Fibroblast of lung (primary cell): ENCODE measurements around the gene SLC20A1. TPM values are rescaled to one million over a fixed set of nuclear protein-coding genes. Genes with fewer than 3 reads are reported as not detected.

ENCODE experiments used
- DNase-seq, 2 donors: peaks; one replicate each; pipeline versions ENCODE4 v3.0.0 to v3.0.0-alpha.2; 2010; ENCODE audit warnings: low read depth in 2 of 2
- H2AFZ ChIP-seq: 2 replicates; pipeline ENCODE4 v1.5.1; 2012; ENCODE audit warnings: low read length, control low read depth, inconsistent platforms
- H3K27ac ChIP-seq: 2 replicates; pipeline ENCODE4 v1.5.1; 2011; ENCODE audit warnings: low read length, control low read depth; ENCODE audit not compliant: insufficient read depth
- H3K27me3 ChIP-seq: 2 replicates; pipeline ENCODE4 v1.5.1; 2011; ENCODE audit warnings: mild to moderate bottlenecking, low read length; ENCODE audit not compliant: control insufficient read depth, insufficient read depth
- H3K36me3 ChIP-seq: 2 replicates; pipeline ENCODE4 v1.5.1; 2011; ENCODE audit warnings: low read length; ENCODE audit not compliant: control insufficient read depth, insufficient read depth
- H3K4me1 ChIP-seq: 2 replicates; pipeline ENCODE4 v1.5.1; 2011; ENCODE audit warnings: low read length; ENCODE audit not compliant: control insufficient read depth, insufficient read depth; ENCODE audit errors: extremely low read depth
- H3K4me2 ChIP-seq: 2 replicates; pipeline ENCODE4 v1.5.1; 2011; ENCODE audit warnings: low read length, control low read depth; ENCODE audit not compliant: insufficient read depth; ENCODE audit errors: extremely low read depth
- H3K4me3 ChIP-seq, 4 experiments: fragments of 200-600 bp in 1 of 4; sonication (generic) in 1 of 4; replicated peaks in 1 of 4; 2 replicates each; pipeline ENCODE4 v1.5.1; 2011 to 2016; ENCODE audit warnings: low read length in 4 of 4, low read depth in 3 of 4, mild to moderate bottlenecking in 3 of 4, control low read depth in 2 of 4, inconsistent platforms in 1 of 4, mixed read lengths in 1 of 4; ENCODE audit not compliant: insufficient read depth in 1 of 4; ENCODE audit errors: control extremely low read depth in 1 of 4
- H3K79me2 ChIP-seq: 2 replicates; pipeline ENCODE4 v1.5.1; 2012; ENCODE audit warnings: mild to moderate bottlenecking, low read length, inconsistent platforms; ENCODE audit not compliant: control insufficient read depth, insufficient read depth
- H3K9ac ChIP-seq: 2 replicates; pipeline ENCODE4 v1.5.1; 2011; ENCODE audit warnings: mild to moderate bottlenecking, low read length, control low read depth; ENCODE audit not compliant: insufficient read depth
- H3K9me3 ChIP-seq: 2 replicates; pipeline ENCODE4 v1.5.1; 2012; ENCODE audit warnings: low read depth, low read length; ENCODE audit not compliant: control insufficient read depth, insufficient read depth
- H4K20me1 ChIP-seq: 2 replicates; pipeline ENCODE4 v1.5.1; 2011; ENCODE audit warnings: low read length; ENCODE audit not compliant: control insufficient read depth, insufficient read depth; ENCODE audit errors: extremely low read depth
- EZH2 ChIP-seq: IDR thresholded peaks from 2 replicates; pipeline ENCODE4 v1.5.1; 2012; ENCODE audit warnings: low read length, control low read depth, mild to moderate bottlenecking; ENCODE audit errors: missing control alignments
- polyA plus RNA-seq, 2 donors: library from polyadenylated mRNA; depleted of rRNA in 1 of 2; stranded (reverse) in 1 of 2; unstranded in 1 of 2; fragments of >200 nt; gene quantifications; 2 replicates each; pipeline ENCODE4 v1.2.1, GENCODE V29; 2011 to 2012; ENCODE audit warnings: missing spikeins in 1 of 2
- total RNA-seq: library from RNA; depleted of rRNA; stranded (reverse); fragments of >200 nt; gene quantifications from 2 replicates; pipeline ENCODE4 v1.2.1, GENCODE V29; 2014
- TF ChIP-seq, protein P1 (sequence below), 2 donors: IDR thresholded peaks in 1 of 2; conservative IDR thresholded peaks in 1 of 2; 1 replicate in 1 of 2; 2 replicates in 1 of 2; pipeline ENCODE4 v1.5.1; 2011 to 2012; ENCODE audit warnings: low read length in 2 of 2, control low read depth in 1 of 2, inconsistent platforms in 1 of 2, low read depth in 1 of 2, mild to moderate bottlenecking in 1 of 2

The SLC20A1 gene
- total and polyA plus RNA-seq, 2 donors (not counting 1 experiment from before 2014, with no cell fraction given), result 61.3 to 77.3 TPM

GRCh38 chr2:112641701-112642100, 4.0 kb upstream of the SLC20A1 start:
- Histone ChIP-seq H2AFZ (no peak overlapping the region), H3K4me1 (peaks cover 36% of the 10 kb centered on the region), H3K27ac (peak overlapping the region; percentile 79), H3K4me2 (no peak overlapping the region), H3K27me3 (no peaks in the 10 kb centered on the region), H3K9me3 (no peaks in the 10 kb centered on the region), H3K4me3 (no peak overlapping the region), H3K79me2 (peaks cover 11% of the 10 kb centered on the region), H4K20me1 (no peaks in the 10 kb centered on the region), H3K9ac (no peak overlapping the region), H3K36me3 (peaks cover under 1% of the 10 kb centered on the region)
- TF ChIP-seq, protein P1, sequence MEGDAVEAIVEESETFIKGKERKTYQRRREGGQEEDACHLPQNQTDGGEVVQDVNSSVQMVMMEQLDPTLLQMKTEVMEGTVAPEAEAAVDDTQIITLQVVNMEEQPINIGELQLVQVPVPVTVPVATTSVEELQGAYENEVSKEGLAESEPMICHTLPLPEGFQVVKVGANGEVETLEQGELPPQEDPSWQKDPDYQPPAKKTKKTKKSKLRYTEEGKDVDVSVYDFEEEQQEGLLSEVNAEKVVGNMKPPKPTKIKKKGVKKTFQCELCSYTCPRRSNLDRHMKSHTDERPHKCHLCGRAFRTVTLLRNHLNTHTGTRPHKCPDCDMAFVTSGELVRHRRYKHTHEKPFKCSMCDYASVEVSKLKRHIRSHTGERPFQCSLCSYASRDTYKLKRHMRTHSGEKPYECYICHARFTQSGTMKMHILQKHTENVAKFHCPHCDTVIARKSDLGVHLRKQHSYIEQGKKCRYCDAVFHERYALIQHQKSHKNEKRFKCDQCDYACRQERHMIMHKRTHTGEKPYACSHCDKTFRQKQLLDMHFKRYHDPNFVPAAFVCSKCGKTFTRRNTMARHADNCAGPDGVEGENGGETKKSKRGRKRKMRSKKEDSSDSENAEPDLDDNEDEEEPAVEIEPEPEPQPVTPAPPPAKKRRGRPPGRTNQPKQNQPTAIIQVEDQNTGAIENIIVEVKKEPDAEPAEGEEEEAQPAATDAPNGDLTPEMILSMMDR (conservative IDR thresholded peaks at IDR 0.05 in 1 of 2, IDR thresholded peaks at IDR 0.05 in 1 of 2; ENCODE audit: low read depth in 1 of 2, low read length in 2 of 2), result no peak
- TF ChIP-seq EZH2, result no peak
- DNase-seq, result no peak

- DNase-seq, result no peak
Observed at GRCh38 chr2:112642561-112642960, 3.2 kb upstream of the SLC20A1 start.

DNA sequence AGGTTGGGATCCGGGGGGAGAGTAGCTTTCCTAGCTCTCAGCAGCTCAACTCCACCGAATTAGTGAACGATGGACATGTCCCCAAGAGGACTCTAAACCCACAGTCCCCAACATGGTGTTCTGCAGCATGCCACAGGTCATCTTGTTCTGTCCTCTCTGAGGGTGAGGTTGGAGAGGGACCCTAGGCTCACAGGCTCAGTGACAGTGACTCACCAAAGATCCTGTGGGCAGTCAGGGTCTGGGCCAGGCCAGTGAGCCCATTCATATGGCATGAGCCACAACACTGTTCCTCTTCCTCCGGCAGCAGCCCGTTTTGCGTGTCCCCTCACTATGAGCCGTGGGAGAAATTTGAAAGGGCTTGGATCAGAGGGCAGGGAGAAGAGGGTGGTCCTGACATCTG, 2.8 kb upstream of the SLC20A1 start:
- no peak overlapping the region for H3K27ac ChIP-seq
- peaks cover 23% of the 10 kb centered on the region for H3K79me2 ChIP-seq
- H4K20me1 ChIP-seq, result no peaks in the 10 kb centered on the region
- H3K4me3 ChIP-seq, result no peak overlapping the region
- H3K36me3 ChIP-seq, result peaks cover 2% of the 10 kb centered on the region
- no peak overlapping the region for H3K4me2 ChIP-seq
- no peak for DNase-seq
- H2AFZ ChIP-seq, result no peak overlapping the region
- TF ChIP-seq, protein P1 (conservative IDR thresholded peaks at IDR 0.05 in 1 of 2, IDR thresholded peaks at IDR 0.05 in 1 of 2; ENCODE audit: low read depth in 1 of 2, low read length in 2 of 2), result no peak
- no peak for TF ChIP-seq EZH2
- no peak overlapping the region for H3K9ac ChIP-seq
- H3K4me1 ChIP-seq, result peaks cover 38% of the 10 kb centered on the region
- no peaks in the 10 kb centered on the region for H3K27me3 ChIP-seq
- no peaks in the 10 kb centered on the region for H3K9me3 ChIP-seq

More at GRCh38 chr2:112642561-112642960, 3.2 kb upstream of the SLC20A1 start:
- H3K9ac ChIP-seq, result no peak overlapping the region
- no peaks in the 10 kb centered on the region for H3K9me3 ChIP-seq
- H3K4me2 ChIP-seq, result no peak overlapping the region
- no peak overlapping the region for H2AFZ ChIP-seq
- peaks cover 19% of the 10 kb centered on the region for H3K79me2 ChIP-seq
- H3K4me3 ChIP-seq, result no peak overlapping the region
- H3K36me3 ChIP-seq, result peaks cover 2% of the 10 kb centered on the region
- H3K27me3 ChIP-seq, result no peaks in the 10 kb centered on the region
- peaks cover 36% of the 10 kb centered on the region for H3K4me1 ChIP-seq
- no peaks in the 10 kb centered on the region for H4K20me1 ChIP-seq
- TF ChIP-seq, protein P1 (conservative IDR thresholded peaks at IDR 0.05 in 1 of 2, IDR thresholded peaks at IDR 0.05 in 1 of 2; ENCODE audit: low read depth in 1 of 2, low read length in 2 of 2), result no peak
- no peak overlapping the region for H3K27ac ChIP-seq
